ENCODE measurements around the gene PILRA.
"Not testable (repeated sequence)": the region's sequence is repeated elsewhere in the genome, so short reads cannot be mapped to it uniquely, and the experiment has no call there.

Gene PILRA

GRCh38 chr7:100363098-100363497 is 10.2 kb upstream of the PILRA start:
- DNase-seq (ENCODE audit: insufficient read length, low spot score) (no peak), FAIRE-seq (no peak)
- no peak for TF ChIP-seq CTCF (IDR thresholded peaks at IDR 0.05; ENCODE audit: insufficient read depth, missing control alignments)

GRCh38 chr7:100363797-100364196 is 9.5 kb upstream of the PILRA start:
- not testable (repeated sequence) for DNase-seq (ENCODE audit: insufficient read length, low spot score); FAIRE-seq

GRCh38 chr7:100364480-100364879 is 8.8 kb upstream of the PILRA start:
- TF ChIP-seq CTCF (IDR thresholded peaks at IDR 0.05; ENCODE audit: insufficient read depth, missing control alignments) = no peak
- FAIRE-seq = no peak

GRCh38 chr7:100365998-100366367 is 7.3 kb upstream of the PILRA start:
- not testable (repeated sequence) for DNase-seq (ENCODE audit: insufficient read length, low spot score); FAIRE-seq

More at GRCh38 chr7:100364480-100364879, 8.8 kb upstream of the PILRA start:
- no peak for DNase-seq (ENCODE audit: insufficient read length, low spot score)

- no peak for DNase-seq (ENCODE audit: insufficient read length, low spot score)
- no peak for TF ChIP-seq CTCF (IDR thresholded peaks at IDR 0.05; ENCODE audit: insufficient read depth, missing control alignments)
- FAIRE-seq = no peak
Measured at GRCh38 chr7:100366411-100367250, 6.7 kb upstream of the PILRA start.

- DNase-seq (ENCODE audit: insufficient read length, low spot score) (no peak), FAIRE-seq (no peak)
- no peak for TF ChIP-seq CTCF (IDR thresholded peaks at IDR 0.05; ENCODE audit: insufficient read depth, missing control alignments)
Measured at GRCh38 chr7:100367251-100367620, 6.1 kb upstream of the PILRA start.

GRCh38 chr7:100367676-100368613 is 5.3 kb upstream of the PILRA start:
- no peak for TF ChIP-seq CTCF (IDR thresholded peaks at IDR 0.05; ENCODE audit: insufficient read depth, missing control alignments)
- DNase-seq (ENCODE audit: insufficient read length, low spot score) = no peak
- FAIRE-seq = no peak

GRCh38 chr7:100369105-100369504 is 4.2 kb upstream of the PILRA start:
- DNase-seq (ENCODE audit: insufficient read length, low spot score) (no peak), FAIRE-seq (no peak)

More at GRCh38 chr7:100369105-100369504, 4.2 kb upstream of the PILRA start:
- TF ChIP-seq CTCF (IDR thresholded peaks at IDR 0.05; ENCODE audit: insufficient read depth, missing control alignments) = no peak
